GM21619 (cell line): ENCODE results near the gene APLP2.
"Not testable (repeated sequence)": the region's sequence is repeated elsewhere in the genome, so short reads cannot be mapped to it uniquely, and the experiment has no call there.

ENCODE experiments used
- ATAC-seq: cut with Tn5 transposase; IDR thresholded peaks from one replicate; pipeline ENCODE4 v1.9.1; 2021; ENCODE audit not compliant: unreplicated experiment

The APLP2 gene

DNA sequence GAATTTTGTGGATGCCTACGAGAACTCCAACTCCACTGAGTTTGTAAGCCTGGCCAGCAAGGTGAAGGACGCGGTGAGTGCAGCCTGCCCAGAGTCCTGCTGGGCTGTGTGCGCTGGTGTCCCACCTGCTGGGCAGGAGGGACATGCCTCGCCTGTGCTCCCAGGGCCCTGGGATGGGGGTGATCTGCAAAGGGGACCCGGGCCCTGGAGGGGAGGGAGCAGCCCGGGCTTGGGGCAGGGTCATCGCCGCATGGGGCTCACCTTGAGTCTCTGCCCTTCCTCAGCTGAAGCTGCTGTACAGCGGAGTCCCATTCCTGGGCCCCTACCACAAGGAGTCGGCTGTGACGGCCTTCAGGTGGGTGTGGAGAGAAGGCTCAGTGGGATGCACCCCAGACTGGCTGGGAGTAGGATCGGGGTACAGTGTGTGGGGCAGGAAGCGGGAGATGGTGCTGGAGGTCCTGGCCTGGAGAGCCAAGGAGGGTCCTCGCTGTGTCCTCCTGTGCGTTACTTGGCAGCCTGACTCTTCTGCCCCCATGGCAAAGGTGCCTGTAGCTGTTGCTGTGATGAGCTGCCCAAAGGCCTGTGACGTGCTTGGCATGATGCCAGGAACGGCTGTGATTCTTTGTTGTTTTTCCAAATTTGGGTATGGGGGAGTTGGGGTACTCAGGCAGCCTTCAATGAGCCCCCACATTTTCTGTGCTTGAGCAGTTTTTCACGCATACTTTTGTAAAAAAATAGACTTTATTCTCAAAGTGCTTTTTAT is 119.1 kb downstream of the APLP2 start:
- no peak for ATAC-seq

DNA sequence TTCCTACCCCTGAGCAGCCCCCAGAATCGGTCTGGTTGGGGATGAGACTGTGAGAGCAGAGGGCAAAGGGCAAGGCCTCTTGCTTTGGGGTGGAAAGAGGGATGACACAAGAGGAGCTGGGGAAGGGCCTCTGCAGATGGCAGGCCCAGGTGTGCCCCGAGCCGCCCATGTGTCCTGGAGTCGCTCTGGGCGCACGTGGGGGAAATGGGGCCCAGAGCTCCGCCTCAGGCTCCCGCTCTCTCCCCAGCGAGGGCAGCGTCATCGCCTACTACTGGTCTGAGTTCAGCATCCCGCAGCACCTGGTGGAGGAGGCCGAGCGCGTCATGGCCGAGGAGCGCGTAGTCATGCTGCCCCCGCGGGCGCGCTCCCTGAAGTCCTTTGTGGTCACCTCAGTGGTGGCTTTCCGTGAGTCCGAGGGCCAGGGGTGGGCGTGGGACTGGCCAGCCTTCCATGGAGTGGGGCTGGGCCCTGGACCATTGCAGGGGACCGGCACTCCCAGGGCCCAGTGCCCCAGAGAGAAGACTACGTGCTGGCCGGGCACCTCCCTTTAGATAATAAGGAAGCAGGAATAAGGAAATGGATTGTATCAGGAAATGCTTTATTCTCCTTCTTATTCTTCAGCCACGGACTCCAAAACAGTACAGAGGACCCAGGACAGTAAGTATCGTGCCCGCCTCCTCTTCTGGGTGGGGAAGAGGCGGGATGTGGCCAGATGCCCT is 120.0 kb downstream of the APLP2 start:
- ATAC-seq: no peak

DNA sequence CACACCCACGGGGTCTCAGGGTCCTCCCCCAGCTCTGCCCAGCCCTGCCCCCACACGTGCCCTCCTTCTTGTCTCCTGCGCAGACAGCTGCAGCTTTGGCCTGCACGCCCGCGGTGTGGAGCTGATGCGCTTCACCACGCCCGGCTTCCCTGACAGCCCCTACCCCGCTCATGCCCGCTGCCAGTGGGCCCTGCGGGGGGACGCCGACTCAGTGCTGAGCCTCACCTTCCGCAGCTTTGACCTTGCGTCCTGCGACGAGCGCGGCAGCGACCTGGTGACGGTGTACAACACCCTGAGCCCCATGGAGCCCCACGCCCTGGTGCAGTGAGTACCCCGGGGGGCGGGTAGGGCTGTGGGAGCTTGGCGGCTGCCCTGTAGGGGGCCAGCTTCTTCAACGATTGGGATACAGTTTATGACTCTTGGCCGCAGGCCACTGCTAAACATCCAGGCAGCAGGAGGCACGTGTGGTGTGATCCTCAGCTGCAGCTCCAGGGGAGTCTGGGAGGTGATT is 120.7 kb downstream of the APLP2 start:
- no peak for ATAC-seq

DNA sequence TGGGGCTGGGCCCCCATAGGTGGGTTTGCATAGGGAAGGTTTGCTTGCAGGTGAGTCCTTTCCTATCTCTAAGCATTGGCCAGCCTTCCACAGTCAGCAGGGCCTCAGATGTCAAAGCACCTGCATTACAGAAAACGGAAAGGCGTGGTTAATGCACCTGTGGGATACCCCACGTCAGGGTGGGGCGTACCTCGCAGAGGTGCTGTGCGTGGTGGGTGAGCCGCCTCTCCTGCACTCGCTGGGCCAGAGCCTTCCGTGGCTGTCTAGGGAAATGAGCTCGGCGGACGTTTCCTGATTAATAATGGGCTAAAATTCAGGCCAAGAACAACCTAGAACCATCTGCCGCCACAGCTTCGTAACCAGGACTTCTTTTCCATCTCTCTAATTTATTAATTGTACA is 122.2 kb downstream of the APLP2 start:
- ATAC-seq: no peak

DNA sequence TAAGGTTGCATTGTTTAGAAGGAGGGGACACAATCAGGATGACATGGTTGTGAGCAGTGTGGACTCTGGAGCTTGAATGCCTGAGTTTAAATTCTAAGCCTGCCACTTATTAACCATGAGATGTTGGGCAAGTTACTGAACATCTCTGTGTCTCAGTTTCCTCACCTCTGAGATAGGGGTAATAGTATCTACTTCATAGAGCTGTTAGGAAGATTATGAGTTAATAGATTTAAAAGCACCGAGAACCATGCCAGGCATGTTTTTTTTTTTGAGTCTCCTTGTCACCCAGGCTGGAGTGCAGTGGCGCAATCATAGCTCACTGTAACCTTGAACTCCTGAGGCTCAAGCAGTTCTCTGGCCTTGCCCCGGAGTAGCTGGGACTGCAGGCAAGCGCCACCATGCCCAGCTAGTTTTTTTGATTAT is 123.2 kb downstream of the APLP2 start:
- ATAC-seq: no peak

DNA sequence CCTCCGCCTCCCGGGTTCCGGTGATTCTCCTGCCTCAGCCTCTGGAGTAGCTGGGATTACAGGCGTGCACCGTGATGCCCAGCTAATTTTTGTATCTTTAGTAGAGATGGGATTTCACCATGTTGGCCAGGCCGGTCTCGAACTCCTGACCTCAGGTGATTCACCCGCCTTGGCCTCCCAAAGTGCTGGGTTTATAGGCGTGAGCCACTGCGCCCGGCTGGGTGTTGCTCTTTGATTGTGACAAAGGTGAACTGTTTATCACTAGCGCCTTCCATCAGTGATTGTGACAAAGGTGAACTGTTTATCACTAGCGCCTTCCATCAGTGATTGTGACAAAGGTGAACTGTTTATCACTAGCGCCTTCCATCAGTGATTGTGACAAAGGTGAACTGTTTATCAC is 123.9 kb downstream of the APLP2 start:
- not testable (repeated sequence) for ATAC-seq
